ENCODE measurements around the gene CD34. TPM values are rescaled to one million over a fixed set of nuclear protein-coding genes. Genes with fewer than 3 reads are reported as not detected.

Gene CD34
- total and polyA plus RNA-seq, 2 donors = 42.5 to 83.2 TPM

DNA sequence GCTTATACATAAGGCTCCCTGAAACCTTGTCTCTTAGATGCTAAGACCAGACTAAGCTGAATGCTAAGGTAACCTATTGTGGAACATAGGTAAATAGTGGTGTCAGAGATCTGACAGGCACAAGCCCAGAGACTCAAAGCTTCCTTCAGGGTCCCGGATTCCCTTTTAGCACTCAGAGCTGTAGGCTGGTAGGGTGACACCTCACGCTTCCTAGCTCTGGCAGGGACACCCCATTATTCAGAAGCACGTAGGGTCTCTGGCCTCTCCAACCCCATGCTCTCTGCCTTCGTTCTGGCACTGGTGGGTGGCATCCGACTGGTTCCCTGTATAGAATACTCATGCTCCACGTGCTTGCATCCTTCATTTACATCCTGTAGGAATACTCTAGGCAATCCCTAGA, 68.4 kb downstream of the CD34 start:
- Histone ChIP-seq H3K4me1 (ENCODE audit: insufficient read depth) (no peaks in the 10 kb centered on the region), H3K27ac (ENCODE audit: low read depth) (no peak overlapping the region), H3K4me3 (ENCODE audit: low read depth, low read length) (no peak overlapping the region), H3K36me3 (ENCODE audit: insufficient read depth) (no peaks in the 10 kb centered on the region)
- DNase-seq (ENCODE audit: extremely low spot score) = no peak
- WGBS = 91% methylated on average over 6 of the region's 6 CpGs

DNA sequence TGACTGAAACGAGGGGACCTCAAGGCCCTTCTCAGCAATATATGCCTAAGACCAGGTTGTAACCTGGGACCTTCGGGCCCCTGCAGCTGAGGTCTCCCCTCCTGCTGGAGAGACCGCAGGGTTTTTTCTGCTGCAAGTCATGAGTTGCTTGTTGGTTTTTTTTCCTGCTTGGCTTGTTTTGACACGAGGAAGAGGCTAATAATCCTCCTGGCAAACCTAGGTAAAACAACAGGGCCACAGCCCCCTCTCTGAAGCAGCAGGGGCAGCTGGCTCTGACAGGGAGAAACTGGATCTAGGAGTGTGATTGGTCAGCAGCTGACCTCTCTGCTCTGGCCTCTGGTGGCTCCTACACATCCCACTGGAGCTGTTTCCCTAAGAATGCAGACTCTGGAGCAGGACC, 69.0 kb downstream of the CD34 start:
- H3K4me1 ChIP-seq (ENCODE audit: insufficient read depth) = no peaks in the 10 kb centered on the region
- no peak overlapping the region for H3K4me3 ChIP-seq (ENCODE audit: low read depth, low read length)
- H3K27ac ChIP-seq (ENCODE audit: low read depth) = peak overlapping the region; percentile 56
- 55% methylated on average over 4 of the region's 4 CpGs for WGBS
- no peaks in the 10 kb centered on the region for H3K36me3 ChIP-seq (ENCODE audit: insufficient read depth)
- no peak for DNase-seq (ENCODE audit: extremely low spot score)

DNA sequence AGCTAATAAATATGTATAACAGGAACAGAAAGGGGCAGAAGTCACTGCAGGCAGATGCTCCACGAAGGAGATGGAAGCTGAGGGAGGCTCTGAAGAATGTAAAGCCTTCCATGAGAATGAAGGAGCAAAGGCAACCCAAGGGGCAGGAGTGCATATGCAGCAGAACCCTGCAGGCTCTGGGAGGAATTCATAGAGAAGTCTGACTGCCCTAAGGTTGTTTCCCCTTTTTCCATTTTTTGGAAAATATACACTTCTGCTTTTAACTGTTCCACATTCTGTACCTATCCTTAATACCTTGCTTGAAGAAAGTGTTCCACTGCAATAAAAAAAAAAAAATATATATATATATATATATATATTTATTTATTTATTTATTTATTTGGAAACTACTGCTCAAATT, 69.6 kb downstream of the CD34 start:
- Histone ChIP-seq H3K36me3 (ENCODE audit: insufficient read depth) (no peaks in the 10 kb centered on the region), H3K4me1 (ENCODE audit: insufficient read depth) (no peaks in the 10 kb centered on the region), H3K4me3 (ENCODE audit: low read depth, low read length) (no peak overlapping the region), H3K27ac (ENCODE audit: low read depth) (no peak overlapping the region)
- WGBS = 53% methylated on average over 1 of the region's 1 CpG
- no peak for DNase-seq (ENCODE audit: extremely low spot score)

DNA sequence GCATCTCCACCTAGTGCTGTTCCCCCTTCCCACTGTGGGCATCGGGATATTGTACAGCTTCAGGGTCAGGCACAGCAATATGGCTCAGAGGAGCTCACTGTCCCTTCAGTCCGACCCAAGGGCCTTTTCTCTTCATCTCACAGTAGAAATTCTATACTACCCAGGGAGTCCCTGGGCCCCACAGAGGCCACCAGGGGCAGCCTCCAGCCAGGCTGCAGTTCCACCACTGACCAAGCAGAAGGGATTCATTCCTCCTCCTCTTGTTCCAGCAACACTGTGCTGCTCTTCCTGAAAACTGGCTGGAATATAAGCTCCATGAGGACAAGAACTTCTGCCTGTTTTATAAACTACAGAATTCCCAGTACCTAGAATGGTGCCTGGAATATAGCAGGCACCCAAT, 70.5 kb downstream of the CD34 start:
- DNase-seq (ENCODE audit: extremely low spot score) = no peak
- 92% methylated on average over 2 of the region's 2 CpGs for WGBS
- no peaks in the 10 kb centered on the region for H3K4me1 ChIP-seq (ENCODE audit: insufficient read depth)
- H3K36me3 ChIP-seq (ENCODE audit: insufficient read depth) = no peaks in the 10 kb centered on the region
- H3K27ac ChIP-seq (ENCODE audit: low read depth) = no peak overlapping the region
- no peak overlapping the region for H3K4me3 ChIP-seq (ENCODE audit: low read depth, low read length)

DNA sequence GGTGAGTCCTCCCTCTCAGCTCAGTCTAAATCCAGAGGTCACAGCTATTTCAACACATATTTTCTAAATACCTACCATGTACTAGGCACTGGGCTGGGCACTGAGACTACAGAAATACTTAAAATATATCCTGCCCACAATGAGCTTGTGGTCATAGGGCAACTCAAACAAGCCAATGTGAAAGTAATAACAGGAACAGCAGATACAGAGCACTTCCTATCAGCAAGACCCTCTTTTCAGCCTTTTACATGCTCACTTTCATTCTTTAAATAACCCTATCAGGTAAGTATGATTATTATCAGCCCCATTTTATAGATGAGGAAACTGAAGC, 71.9 kb downstream of the CD34 start:
- Histone ChIP-seq H3K27ac (ENCODE audit: low read depth) (peak overlapping the region; percentile 59), H3K36me3 (ENCODE audit: insufficient read depth) (no peaks in the 10 kb centered on the region), H3K4me3 (ENCODE audit: low read depth, low read length) (no peak overlapping the region), H3K4me1 (ENCODE audit: insufficient read depth) (no peaks in the 10 kb centered on the region)
- DNase-seq (ENCODE audit: extremely low spot score) = no peak

DNA sequence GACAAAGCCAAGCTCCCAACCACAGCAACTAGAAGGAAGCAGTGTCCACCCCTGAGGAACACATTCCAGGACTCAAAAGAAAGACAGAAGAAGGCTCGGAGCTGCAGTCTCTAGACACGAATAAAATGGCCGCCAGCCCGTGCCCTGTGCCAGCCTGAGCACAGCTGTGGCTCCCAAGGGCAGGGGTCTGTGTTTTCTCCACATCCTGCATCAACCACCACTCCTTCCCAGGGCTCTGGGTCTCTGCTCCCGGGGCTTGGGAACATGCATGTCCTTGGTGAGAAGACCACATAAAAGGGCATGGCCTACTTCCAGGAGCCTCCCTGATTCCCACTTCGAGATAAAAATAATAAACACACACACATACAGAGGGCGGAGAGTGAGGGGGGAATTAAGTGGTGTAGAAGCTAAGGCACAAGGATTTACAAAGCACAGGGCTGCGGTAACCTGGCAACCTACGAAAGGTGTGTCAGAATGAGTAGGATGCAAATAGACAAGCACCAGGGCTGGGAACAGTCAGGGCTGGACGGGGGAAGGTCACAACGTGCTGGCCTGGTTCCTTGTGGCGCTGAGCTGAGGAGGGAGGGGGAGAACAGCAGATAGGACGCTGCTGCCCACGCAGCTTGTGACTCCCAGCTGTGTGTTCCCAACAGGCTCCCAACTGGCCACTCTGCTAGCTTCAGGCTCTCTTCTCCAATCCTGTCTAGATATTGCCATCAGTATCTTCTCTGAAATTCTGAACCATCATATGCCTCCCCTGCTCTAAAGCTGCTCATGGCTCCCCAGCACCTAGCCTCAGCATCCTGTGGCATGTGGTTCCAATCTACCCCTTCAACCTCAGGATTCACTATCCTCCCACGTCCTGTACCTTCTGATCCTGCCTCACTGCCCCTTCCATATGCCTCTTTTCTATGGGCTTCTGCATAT, 72.5 kb downstream of the CD34 start:
- Histone ChIP-seq H3K4me1 (ENCODE audit: insufficient read depth) (no peaks in the 10 kb centered on the region), H3K4me3 (ENCODE audit: low read depth, low read length) (no peak overlapping the region), H3K27ac (ENCODE audit: low read depth) (peak overlapping the region; percentile 74), H3K36me3 (ENCODE audit: insufficient read depth) (no peaks in the 10 kb centered on the region)
- DNase-seq (ENCODE audit: extremely low spot score) = no peak
- 40% methylated on average over 15 of the region's 15 CpGs for WGBS

DNA sequence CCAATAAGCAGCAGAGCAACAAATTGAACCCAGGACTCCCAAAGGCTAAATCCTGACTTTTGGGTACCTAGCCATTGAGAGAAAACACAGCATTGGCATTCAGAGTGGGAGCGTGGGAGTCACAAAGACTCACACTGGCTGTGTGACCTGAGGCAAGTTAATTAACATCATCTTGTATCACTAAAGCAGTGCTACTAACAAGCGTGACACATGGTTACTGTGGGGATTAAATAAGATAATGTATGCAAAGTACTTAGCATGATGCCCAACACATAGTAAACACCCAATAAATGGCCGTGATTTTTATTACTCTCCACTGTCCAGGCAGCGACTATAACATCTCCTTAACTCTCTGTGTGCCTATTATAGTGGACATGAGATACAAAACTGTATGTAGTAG, 73.3 kb downstream of the CD34 start:
- WGBS = 76% methylated on average over 4 of the region's 4 CpGs
- no peaks in the 10 kb centered on the region for H3K36me3 ChIP-seq (ENCODE audit: insufficient read depth)
- H3K4me1 ChIP-seq (ENCODE audit: insufficient read depth) = no peaks in the 10 kb centered on the region
- no peak for DNase-seq (ENCODE audit: extremely low spot score)
- H3K27ac ChIP-seq (ENCODE audit: low read depth) = peak overlapping the region; percentile 74
- H3K4me3 ChIP-seq (ENCODE audit: low read depth, low read length) = no peak overlapping the region

DNA sequence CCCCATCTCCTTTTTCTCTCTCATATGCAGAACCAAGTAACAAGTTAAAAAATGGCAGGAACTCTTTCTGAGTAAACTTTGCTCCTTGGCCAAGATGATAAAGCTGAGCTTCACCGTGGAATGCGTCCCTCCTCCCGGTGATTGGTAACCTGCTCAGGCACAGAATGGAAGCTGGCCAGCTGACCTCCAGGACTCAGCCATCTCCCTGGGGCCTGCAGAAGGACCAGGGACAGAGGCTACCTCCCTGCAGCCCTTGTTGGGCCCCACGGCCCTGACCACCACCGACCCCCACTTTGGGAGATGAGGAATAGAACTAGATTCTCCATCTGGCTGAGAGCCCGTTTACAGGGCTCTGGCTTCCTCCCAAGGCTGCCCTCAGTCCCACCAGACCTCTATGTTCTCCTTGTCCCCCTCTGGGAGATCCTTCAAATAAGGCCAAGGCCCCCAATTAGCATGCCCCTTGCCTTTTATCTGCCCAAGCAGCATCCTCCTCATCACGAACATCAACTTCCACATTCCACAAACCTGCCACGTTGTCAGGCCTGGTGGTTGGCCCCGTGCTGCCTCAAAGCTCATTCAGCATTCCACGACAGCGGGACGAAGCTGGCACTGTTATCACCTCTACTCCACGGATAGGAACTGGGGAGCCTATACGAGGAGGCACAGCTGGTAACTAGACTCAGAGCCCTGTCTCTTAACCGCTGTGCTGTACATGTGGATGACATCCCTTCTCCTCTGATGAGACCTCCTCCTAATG, 74.2 kb downstream of the CD34 start:
- Histone ChIP-seq H3K4me1 (ENCODE audit: insufficient read depth) (no peaks in the 10 kb centered on the region), H3K36me3 (ENCODE audit: insufficient read depth) (no peaks in the 10 kb centered on the region), H3K4me3 (ENCODE audit: low read depth, low read length) (no peak overlapping the region), H3K27ac (ENCODE audit: low read depth) (no peak overlapping the region)
- 54% methylated on average over 15 of the region's 15 CpGs for WGBS
- no peak for DNase-seq (ENCODE audit: extremely low spot score)

DNA sequence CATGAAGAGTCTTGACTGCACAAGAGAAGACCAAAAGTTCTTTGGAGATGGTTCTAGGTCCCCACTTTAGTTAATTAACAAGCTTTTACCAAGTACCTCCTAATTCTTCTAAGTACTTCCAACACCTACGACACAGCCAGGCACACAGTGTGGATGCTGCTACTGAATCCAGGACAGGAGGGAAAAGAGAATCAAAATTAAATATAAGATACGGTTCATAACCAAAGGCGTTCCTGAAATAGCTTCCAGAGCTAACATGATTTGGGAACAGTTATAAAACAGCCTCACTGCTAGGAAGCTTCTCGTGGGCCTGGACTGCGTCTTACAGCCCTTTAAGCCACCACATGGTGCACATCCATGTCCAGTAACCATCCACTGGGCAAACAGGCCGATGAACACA, 75.0 kb downstream of the CD34 start:
- H3K4me1 ChIP-seq (ENCODE audit: insufficient read depth) = peaks cover 2% of the 10 kb centered on the region
- H3K27ac ChIP-seq (ENCODE audit: low read depth) = no peak overlapping the region

DNA sequence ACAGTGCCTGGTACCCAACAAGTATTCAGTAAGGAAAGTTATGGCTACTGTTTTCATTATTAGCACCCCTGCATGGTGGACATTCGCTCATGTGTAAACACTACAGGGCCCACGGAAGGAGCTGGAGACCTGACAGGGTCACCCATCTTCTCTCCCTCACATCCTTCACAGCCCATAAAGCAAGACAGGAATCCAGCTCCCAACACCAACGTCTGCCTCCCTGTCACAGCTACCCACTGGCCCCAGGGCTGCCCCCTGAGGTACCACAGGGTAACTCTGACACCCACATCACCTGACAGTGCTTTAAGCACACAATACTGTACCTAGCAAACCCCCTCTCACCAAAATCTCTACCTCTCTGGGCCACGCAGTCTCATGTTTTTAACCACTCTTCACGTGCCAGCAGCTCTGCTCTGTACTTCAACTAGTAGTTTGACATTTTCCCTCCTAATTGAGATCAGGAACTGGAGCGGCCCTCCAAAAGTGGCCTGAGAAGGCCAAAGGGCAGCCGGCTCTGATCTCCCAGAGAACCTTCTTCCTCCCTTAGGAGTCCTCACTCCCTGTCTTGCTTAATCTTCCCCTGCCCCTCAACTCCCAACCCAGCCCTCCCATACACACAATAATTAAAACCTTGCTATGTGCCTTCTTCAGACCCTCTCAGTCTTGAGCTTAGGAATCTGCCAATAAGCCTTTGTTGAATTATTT, 76.8 kb downstream of the CD34 start:
- WGBS = 90% methylated on average over 7 of the region's 7 CpGs
- Histone ChIP-seq H3K27ac (ENCODE audit: low read depth) (no peak overlapping the region), H3K36me3 (ENCODE audit: insufficient read depth) (no peaks in the 10 kb centered on the region), H3K4me3 (ENCODE audit: low read depth, low read length) (no peak overlapping the region), H3K4me1 (ENCODE audit: insufficient read depth) (peaks cover 2% of the 10 kb centered on the region)
- DNase-seq (ENCODE audit: extremely low spot score) = no peak

More for the DNA sequence above, 75.0 kb downstream of the CD34 start:
- WGBS = 83% methylated on average over 6 of the region's 6 CpGs
- no peak for DNase-seq (ENCODE audit: extremely low spot score)
- no peak overlapping the region for H3K4me3 ChIP-seq (ENCODE audit: low read depth, low read length)
- no peaks in the 10 kb centered on the region for H3K36me3 ChIP-seq (ENCODE audit: insufficient read depth)

DNA sequence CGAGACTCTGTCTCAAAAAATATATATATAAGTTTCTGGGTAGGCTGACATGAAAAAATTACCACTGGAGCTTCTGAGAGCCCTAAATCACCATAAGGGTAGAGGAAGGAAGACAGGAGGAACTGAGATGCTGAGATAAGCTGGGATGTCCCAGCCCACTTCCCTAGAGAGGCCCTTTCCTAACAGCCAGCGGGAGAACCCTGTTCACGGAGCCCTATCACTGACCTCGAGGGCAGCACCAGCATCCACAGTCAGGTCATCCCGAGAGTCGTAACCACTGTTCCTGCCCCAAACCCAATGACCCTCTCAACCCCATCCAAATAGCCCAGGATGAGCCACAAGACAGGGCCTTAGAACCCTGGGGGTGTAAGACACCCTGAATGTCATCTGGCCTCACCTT, 77.5 kb downstream of the CD34 start:
- 88% methylated on average over 6 of the region's 6 CpGs for WGBS
- Histone ChIP-seq H3K4me3 (ENCODE audit: low read depth, low read length) (no peak overlapping the region), H3K27ac (ENCODE audit: low read depth) (no peak overlapping the region), H3K36me3 (ENCODE audit: insufficient read depth) (no peaks in the 10 kb centered on the region), H3K4me1 (ENCODE audit: insufficient read depth) (peaks cover 2% of the 10 kb centered on the region)
- DNase-seq (ENCODE audit: extremely low spot score) = no peak

DNA sequence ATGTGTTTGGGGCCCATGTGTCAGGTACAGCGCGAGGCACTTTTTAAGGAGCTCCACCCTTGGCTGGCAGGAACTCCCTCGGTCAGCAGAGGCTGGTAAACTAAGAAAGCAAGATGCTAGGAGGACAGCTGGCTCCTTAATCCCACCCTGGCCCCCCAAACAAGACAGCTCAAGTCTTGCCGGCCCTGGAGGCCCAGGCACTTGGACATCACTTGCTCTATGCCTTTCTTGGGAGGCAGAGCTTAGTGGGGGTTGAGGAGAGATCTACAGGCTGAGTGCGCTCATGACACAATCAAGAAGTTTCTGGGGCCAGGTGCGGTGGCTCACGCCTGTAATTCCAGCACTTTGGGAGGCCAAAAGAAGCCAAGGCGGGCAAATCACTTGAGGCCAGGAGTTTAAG, 78.1 kb downstream of the CD34 start:
- H3K27ac ChIP-seq (ENCODE audit: low read depth) = no peak overlapping the region
- no peak for DNase-seq (ENCODE audit: extremely low spot score)
- peaks cover 2% of the 10 kb centered on the region for H3K4me1 ChIP-seq (ENCODE audit: insufficient read depth)
- 94% methylated on average over 8 of the region's 8 CpGs for WGBS
- no peak overlapping the region for H3K4me3 ChIP-seq (ENCODE audit: low read depth, low read length)
- H3K36me3 ChIP-seq (ENCODE audit: insufficient read depth) = no peaks in the 10 kb centered on the region

DNA sequence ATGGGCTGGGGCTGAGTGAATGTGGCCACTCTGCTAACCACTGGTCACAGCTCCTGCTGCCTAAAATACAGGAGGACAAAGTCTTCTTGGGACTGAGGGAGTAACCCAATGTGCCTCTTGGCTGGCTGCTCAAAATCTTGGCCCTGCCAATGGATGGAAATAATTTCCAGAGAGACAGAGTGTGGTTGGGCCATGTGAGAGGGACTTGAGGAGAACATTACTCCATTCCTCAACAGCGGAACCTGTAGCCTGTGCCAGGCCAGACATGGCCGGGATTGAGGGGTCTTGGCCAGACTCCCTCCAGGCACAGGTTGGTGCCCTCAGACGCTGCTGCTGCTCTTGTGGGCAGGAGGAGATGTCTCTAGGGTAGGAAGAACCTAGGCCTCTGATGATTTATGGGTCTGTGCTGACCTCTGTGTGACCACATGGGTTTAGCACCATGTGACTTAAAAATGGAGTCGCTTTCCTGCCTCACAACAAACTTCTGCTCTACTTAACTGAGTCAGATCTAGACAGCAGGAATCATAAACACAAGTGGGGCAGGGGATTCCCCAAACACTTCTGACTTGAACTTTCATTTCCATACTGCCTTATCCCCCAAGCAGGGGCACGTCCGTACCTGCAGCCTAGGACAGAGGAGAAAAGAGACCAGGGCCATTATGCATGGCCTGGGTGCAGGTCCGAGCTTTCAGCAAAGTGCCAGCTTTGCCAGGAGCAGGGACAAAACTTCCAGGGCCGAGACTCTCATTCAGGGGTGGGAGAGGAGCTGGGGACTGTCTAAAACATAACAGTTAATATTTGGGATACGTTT, 79.2 kb downstream of the CD34 start:
- Histone ChIP-seq H3K4me1 (ENCODE audit: insufficient read depth) (peaks cover 2% of the 10 kb centered on the region), H3K4me3 (ENCODE audit: low read depth, low read length) (no peak overlapping the region), H3K36me3 (ENCODE audit: insufficient read depth) (no peaks in the 10 kb centered on the region), H3K27ac (ENCODE audit: low read depth) (peak overlapping the region; percentile 74)
- no peak for DNase-seq (ENCODE audit: extremely low spot score)
- WGBS = 66% methylated on average over 9 of the region's 9 CpGs

Data from urinary bladder (tissue), 4 donors.